HepG2 (cell line): ENCODE results near the gene FETUB. TPM values are rescaled to one million over a fixed set of nuclear protein-coding genes. Genes with fewer than 3 reads are reported as not detected.

Experiments used
- CBFB ChIP-seq: sonication (generic); formaldehyde crosslinking; IDR thresholded peaks from 2 replicates; pipeline ENCODE4 v1.4.0; 2020; ENCODE audit warnings: missing genetic modification reagents
- CEBPB ChIP-seq: IDR thresholded peaks from 2 replicates; pipeline ENCODE4 v1.6.1; 2011; ENCODE audit warnings: low read depth, low read length, improper control_type of control experiment, borderline replicate concordance
- FOXA1 ChIP-seq, 2 experiments: fragments of 450-650 bp in 1 of 2; sonication (generic) in 1 of 2; formaldehyde crosslinking in 1 of 2; IDR thresholded peaks; 2 replicates each; pipeline versions ENCODE4 v1.4.0 to v1.6.1; 2016 to 2020; ENCODE audit warnings: missing genetic modification reagents in 1 of 2
- GATAD1 ChIP-seq: IDR thresholded peaks from 2 replicates; pipeline ENCODE4 v1.6.1; 2016; ENCODE audit warnings: missing genetic modification reagents, missing compliant biosample characterization
- HOXA5 ChIP-seq: sonication (generic); formaldehyde crosslinking; IDR thresholded peaks from 2 replicates; pipeline ENCODE4 v1.4.0; 2020; ENCODE audit warnings: missing genetic modification reagents
- ISL2 ChIP-seq: sonication (generic); formaldehyde crosslinking; IDR thresholded peaks from 2 replicates; pipeline ENCODE4 v1.5.0; 2020; ENCODE audit warnings: missing genetic modification reagents
- KDM6A ChIP-seq: IDR thresholded peaks from 2 replicates; pipeline ENCODE4 v1.6.1; 2016; ENCODE audit warnings: low read depth
- NCOA2 ChIP-seq: sonication (generic); formaldehyde crosslinking; IDR thresholded peaks from 2 replicates; pipeline ENCODE4 v1.8.0; 2022; ENCODE audit warnings: inconsistent platforms
- NR2F1 ChIP-seq, 2 experiments: fragments of 450-650 bp in 1 of 2; formaldehyde crosslinking in 1 of 2; IDR thresholded peaks; 2 replicates each; pipeline versions ENCODE4 v1.5.0 to v1.6.1; 2016 to 2020; ENCODE audit warnings: mild to moderate bottlenecking in 1 of 2, missing compliant biosample characterization in 1 of 2, missing genetic modification reagents in 1 of 2, moderate library complexity in 1 of 2
- PHF5A ChIP-seq: IDR thresholded peaks from one replicate; pipeline ENCODE4 v1.6.1; 2018; ENCODE audit warnings: low read depth, missing genetic modification reagents; ENCODE audit not compliant: unreplicated experiment
- RARA ChIP-seq: IDR thresholded peaks from 2 replicates; pipeline ENCODE4 v1.6.1; 2016; ENCODE audit warnings: missing genetic modification reagents, missing compliant biosample characterization
- REPIN1 ChIP-seq: sonication (generic); formaldehyde crosslinking; IDR thresholded peaks from 2 replicates; pipeline ENCODE4 v1.8.0; 2022; ENCODE audit warnings: missing genetic modification reagents, low read depth, mild to moderate bottlenecking, borderline replicate concordance
- SALL1 ChIP-seq: sonication (generic); formaldehyde crosslinking; IDR thresholded peaks from 2 replicates; pipeline ENCODE4 v1.8.0; 2022; ENCODE audit warnings: mild to moderate bottlenecking, missing genetic modification reagents
- TEAD3 ChIP-seq: optimal IDR thresholded peaks from 2 replicates; pipeline ENCODE3; 2016; ENCODE audit warnings: borderline replicate concordance
- TOPORS ChIP-seq: sonication (generic); formaldehyde crosslinking; IDR thresholded peaks from 2 replicates; pipeline ENCODE4 v1.8.0; 2023; ENCODE audit warnings: mild to moderate bottlenecking, missing genetic modification reagents
- ZBTB7B ChIP-seq: sonication (generic); formaldehyde crosslinking; IDR thresholded peaks from 2 replicates; pipeline ENCODE4 v1.4.0; 2020; ENCODE audit warnings: missing genetic modification reagents
- ZFP90 ChIP-seq: sonication (generic); formaldehyde crosslinking; IDR thresholded peaks from 2 replicates; pipeline ENCODE4 v1.8.0; 2022; ENCODE audit warnings: missing genetic modification reagents, mild to moderate bottlenecking, inconsistent platforms, borderline replicate concordance
- ZGPAT ChIP-seq: IDR thresholded peaks from 2 replicates; pipeline ENCODE4 v1.6.1; 2016; ENCODE audit warnings: mild to moderate bottlenecking
- polyA plus RNA-seq, 8 experiments: library from polyadenylated mRNA; depleted of rRNA in 3 of 8; stranded (reverse) in 7 of 8; unstranded in 1 of 8; fragments of >200 nt; fragmentation: Illumina TruSeq in 4 of 8; extraction: Trizol in 4 of 8; gene quantifications; 2 replicates each; pipeline versions ENCODE4 v1.2.1 to v1.2.3, GENCODE V29; 2011 to 2016; ENCODE audit warnings: low read depth in 4 of 8, missing spikeins in 1 of 8, mixed read lengths in 1 of 8; ENCODE audit not compliant: insufficient read depth in 1 of 8
- total RNA-seq, 5 experiments: library from RNA; depleted of rRNA; stranded (reverse); fragments of >200 nt; fragmentation: Illumina TruSeq; extraction: Trizol; gene quantifications; 2 replicates each; pipeline ENCODE4 v1.2.3, GENCODE V29; 2016; ENCODE audit warnings: low read depth in 1 of 5
- TF ChIP-seq, protein P1 (sequence below): IDR thresholded peaks from 2 replicates; pipeline ENCODE4 v1.6.1; 2016; ENCODE audit warnings: low read depth, missing genetic modification reagents, missing compliant biosample characterization
- TF ChIP-seq, protein P2 (sequence below): sonication (generic); formaldehyde crosslinking; IDR thresholded peaks from 2 replicates; pipeline ENCODE4 v1.4.0; 2020; ENCODE audit warnings: missing genetic modification reagents
- TF ChIP-seq, protein P3 (sequence below): sonication (generic); formaldehyde crosslinking; IDR thresholded peaks from 2 replicates; pipeline ENCODE4 v1.5.0; 2020; ENCODE audit warnings: missing genetic modification reagents

The FETUB gene
- total and polyA plus RNA-seq, 2 of the 13 experiments (the other 11 are each of a cell fraction or from before 2014, with no cell fraction given), result 2.1 to 4.4 TPM

GRCh38 chr3:186634207-186634606, 6.0 kb upstream of the FETUB start (continued):
- TF ChIP-seq, protein P1, sequence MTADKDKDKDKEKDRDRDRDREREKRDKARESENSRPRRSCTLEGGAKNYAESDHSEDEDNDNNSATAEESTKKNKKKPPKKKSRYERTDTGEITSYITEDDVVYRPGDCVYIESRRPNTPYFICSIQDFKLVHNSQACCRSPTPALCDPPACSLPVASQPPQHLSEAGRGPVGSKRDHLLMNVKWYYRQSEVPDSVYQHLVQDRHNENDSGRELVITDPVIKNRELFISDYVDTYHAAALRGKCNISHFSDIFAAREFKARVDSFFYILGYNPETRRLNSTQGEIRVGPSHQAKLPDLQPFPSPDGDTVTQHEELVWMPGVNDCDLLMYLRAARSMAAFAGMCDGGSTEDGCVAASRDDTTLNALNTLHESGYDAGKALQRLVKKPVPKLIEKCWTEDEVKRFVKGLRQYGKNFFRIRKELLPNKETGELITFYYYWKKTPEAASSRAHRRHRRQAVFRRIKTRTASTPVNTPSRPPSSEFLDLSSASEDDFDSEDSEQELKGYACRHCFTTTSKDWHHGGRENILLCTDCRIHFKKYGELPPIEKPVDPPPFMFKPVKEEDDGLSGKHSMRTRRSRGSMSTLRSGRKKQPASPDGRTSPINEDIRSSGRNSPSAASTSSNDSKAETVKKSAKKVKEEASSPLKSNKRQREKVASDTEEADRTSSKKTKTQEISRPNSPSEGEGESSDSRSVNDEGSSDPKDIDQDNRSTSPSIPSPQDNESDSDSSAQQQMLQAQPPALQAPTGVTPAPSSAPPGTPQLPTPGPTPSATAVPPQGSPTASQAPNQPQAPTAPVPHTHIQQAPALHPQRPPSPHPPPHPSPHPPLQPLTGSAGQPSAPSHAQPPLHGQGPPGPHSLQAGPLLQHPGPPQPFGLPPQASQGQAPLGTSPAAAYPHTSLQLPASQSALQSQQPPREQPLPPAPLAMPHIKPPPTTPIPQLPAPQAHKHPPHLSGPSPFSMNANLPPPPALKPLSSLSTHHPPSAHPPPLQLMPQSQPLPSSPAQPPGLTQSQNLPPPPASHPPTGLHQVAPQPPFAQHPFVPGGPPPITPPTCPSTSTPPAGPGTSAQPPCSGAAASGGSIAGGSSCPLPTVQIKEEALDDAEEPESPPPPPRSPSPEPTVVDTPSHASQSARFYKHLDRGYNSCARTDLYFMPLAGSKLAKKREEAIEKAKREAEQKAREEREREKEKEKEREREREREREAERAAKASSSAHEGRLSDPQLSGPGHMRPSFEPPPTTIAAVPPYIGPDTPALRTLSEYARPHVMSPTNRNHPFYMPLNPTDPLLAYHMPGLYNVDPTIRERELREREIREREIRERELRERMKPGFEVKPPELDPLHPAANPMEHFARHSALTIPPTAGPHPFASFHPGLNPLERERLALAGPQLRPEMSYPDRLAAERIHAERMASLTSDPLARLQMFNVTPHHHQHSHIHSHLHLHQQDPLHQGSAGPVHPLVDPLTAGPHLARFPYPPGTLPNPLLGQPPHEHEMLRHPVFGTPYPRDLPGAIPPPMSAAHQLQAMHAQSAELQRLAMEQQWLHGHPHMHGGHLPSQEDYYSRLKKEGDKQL, result peak; percentile 95
- TF ChIP-seq GATAD1 (peak; percentile 43; the same call in 1 of the 2 replicates), HOXA5 (peak; percentile 80; the same call in 1 of the 2 replicates), REPIN1 (CRISPR knock-in tag) (peak; percentile 81; the same call in 1 of the 2 replicates), TEAD3 (peak; percentile 47), FOXA1 (IDR thresholded peaks at IDR 0.05) (peak; percentile 84), FOXA1 (CRISPR knock-in tag; IDR thresholded peaks at IDR 0.05) (peak; percentile 57), SALL1 (peak; percentile 98), NR2F1 (CRISPR knock-in tag; IDR thresholded peaks at IDR 0.05) (peak; percentile 98 to 99), PHF5A (CRISPR knock-in tag) (peak; percentile 62), CBFB (CRISPR knock-in tag) (0 out of 2 replicates have a peak, but pooled peaks have one; percentile 38), ISL2 (peak; percentile 74; the same call in 1 of the 2 replicates), TOPORS (CRISPR knock-in tag) (peak; percentile 58; the same call in 1 of the 2 replicates), ZBTB7B (CRISPR knock-in tag) (peak; percentile 63), KDM6A (CRISPR knock-in tag) (peak; percentile 46; the same call in 1 of the 2 replicates), NCOA2 (CRISPR knock-in tag) (peak; percentile 86), CEBPB (peak; percentile 4; the same call in 1 of the 2 replicates), ZGPAT (CRISPR knock-in tag) (peak; percentile 91), ZFP90 (CRISPR knock-in tag) (0 out of 2 replicates have a peak, but pooled peaks have one; percentile 26), RARA (peak; percentile 96)
- TF ChIP-seq, protein P2, sequence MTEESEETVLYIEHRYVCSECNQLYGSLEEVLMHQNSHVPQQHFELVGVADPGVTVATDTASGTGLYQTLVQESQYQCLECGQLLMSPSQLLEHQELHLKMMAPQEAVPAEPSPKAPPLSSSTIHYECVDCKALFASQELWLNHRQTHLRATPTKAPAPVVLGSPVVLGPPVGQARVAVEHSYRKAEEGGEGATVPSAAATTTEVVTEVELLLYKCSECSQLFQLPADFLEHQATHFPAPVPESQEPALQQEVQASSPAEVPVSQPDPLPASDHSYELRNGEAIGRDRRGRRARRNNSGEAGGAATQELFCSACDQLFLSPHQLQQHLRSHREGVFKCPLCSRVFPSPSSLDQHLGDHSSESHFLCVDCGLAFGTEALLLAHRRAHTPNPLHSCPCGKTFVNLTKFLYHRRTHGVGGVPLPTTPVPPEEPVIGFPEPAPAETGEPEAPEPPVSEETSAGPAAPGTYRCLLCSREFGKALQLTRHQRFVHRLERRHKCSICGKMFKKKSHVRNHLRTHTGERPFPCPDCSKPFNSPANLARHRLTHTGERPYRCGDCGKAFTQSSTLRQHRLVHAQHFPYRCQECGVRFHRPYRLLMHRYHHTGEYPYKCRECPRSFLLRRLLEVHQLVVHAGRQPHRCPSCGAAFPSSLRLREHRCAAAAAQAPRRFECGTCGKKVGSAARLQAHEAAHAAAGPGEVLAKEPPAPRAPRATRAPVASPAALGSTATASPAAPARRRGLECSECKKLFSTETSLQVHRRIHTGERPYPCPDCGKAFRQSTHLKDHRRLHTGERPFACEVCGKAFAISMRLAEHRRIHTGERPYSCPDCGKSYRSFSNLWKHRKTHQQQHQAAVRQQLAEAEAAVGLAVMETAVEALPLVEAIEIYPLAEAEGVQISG (CRISPR knock-in tag), result peak; percentile 78
- TF ChIP-seq, protein P3, sequence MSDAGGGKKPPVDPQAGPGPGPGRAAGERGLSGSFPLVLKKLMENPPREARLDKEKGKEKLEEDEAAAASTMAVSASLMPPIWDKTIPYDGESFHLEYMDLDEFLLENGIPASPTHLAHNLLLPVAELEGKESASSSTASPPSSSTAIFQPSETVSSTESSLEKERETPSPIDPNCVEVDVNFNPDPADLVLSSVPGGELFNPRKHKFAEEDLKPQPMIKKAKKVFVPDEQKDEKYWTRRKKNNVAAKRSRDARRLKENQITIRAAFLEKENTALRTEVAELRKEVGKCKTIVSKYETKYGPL, result peak; percentile 87; the same call in 1 of the 2 replicates
